Lung microvascular endothelial cell (primary cell): Measurements from ENCODE around the gene TMEM218. TPM values are rescaled to one million over a fixed set of nuclear protein-coding genes. Genes with fewer than 3 reads are reported as not detected.

ENCODE experiments used
- DNase-seq, 2 donors: peaks; one replicate each; pipeline versions ENCODE4 v3.0.0 to v3.0.0-alpha.2; 2010; ENCODE audit warnings: low read depth in 2 of 2
- total RNA-seq: library from RNA; depleted of rRNA; stranded (reverse); fragments of >200 nt; gene quantifications from 2 replicates; pipeline ENCODE4 v1.2.1, GENCODE V29; 2014

The TMEM218 gene
- total RNA-seq, 1 donor from 2014 or later = 17.9 TPM

DNA sequence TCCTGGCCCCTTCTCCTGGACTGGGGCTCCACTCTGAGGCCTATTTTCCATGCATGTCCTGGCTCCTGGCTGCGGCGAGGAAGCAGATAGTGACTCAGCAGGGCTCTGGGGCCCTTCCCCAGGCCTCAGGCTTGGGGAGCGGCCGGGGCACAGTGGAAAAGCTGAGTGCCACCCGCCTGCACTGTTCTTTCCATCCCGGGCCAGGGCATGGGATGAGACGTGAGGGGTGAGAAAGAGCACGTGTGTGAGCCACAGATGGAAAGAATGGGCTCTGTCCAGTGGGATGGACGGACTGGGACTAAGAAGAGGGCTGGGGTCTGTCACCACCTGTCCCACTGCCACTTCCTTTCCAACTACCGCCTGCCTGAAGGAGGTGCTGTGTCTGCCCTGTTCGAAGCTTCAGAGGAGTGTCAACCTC is 35.5 kb downstream of the TMEM218 start:
- peak; percentile 35 to 69 for DNase-seq

DNA sequence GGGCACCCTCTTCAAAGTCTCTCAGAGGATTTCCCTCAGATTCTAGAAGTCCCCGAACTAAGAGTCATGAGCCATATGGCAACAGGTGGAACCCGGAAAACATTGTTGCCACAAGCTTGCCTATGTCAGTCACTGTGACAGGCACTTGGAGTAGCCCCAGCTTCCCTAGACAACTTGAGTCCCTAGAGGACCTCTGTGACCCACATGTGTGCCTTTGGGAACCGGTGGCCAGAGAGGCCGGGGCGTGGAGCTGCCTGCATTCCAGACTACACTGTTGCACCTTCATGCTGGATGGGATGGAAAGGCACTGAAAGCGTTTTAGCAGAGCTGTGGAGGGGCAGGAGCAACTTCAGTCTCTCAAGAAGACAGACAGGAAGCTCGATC is 36.2 kb downstream of the TMEM218 start:
- DNase-seq = no peak

GRCh38 chr11:125074511-125075241 is 36.8 kb downstream of the TMEM218 start:
- DNase-seq = no peak

- DNase-seq = no peak
Observed at GRCh38 chr11:125073616-125074483, 37.6 kb downstream of the TMEM218 start.

GRCh38 chr11:125072961-125073590 is 38.4 kb downstream of the TMEM218 start:
- DNase-seq = no peak

DNA sequence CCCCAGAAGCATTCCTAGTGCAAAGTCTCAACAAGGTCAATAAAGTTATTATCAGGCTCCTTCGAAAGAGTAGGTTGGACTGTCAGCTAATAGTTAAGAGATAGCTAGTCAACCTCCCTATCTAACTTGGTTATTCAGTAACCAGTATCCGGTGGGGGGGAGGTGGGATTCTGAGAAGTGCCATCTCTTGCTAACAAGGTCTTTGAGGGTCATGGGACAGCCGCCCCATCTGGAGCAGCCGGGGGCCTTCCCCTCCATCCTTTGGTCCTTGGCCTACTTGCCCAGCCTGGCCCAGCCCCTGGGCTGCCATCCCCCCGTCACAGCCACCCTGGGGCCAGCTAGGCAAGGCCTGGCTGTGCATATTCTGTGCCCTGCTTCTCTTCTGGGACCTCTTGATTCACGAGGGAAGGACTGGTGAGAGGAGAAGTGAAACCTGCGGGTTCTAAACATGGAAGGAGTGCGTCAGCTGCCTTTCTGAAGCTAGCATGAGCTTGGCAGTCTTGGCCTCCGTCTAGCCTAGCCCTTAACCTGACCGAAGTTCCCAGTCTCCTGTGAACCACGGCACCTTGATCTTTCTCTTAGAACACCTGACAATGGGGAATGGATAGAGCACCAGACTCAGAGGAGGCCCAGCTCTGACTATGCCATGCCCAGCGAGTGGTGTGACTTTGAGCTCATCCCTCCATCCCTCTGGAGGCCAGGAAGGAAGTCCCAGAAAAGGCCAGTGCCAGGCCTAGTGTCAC is 39.0 kb downstream of the TMEM218 start:
- no peak for DNase-seq

GRCh38 chr11:125071846-125072217 is 39.6 kb downstream of the TMEM218 start:
- no peak for DNase-seq

- no peak for DNase-seq
Observed at GRCh38 chr11:125071435-125071834, 40.0 kb downstream of the TMEM218 start.

DNA sequence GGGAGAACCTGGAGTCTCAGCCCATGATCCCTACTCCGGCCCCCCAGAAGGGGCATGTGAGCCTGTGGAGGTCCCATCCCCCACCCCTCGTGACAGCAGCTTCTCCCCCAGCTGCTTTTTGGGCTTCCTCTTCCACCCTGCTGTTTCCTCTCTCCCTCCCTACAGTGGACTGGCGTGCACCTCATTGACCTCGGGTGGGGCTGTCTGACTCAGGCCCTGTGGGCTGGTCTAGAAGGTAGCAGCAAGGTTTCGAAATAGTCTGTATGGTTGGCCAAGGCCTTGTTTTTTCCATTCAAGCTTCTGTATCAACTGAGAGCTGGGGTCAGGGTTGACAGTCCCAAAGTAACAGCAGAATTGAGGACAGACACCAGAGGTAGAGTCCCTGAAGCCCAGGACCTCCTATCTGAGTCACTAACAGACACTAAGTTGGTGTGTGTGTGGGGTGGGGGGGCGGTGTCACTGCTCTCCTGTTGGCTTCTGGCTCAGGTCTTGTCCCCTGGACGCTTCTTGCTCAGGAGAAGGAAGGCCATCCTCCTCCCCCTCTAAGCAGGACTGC is 40.6 kb downstream of the TMEM218 start:
- DNase-seq = peak; percentile 58 to 60

DNA sequence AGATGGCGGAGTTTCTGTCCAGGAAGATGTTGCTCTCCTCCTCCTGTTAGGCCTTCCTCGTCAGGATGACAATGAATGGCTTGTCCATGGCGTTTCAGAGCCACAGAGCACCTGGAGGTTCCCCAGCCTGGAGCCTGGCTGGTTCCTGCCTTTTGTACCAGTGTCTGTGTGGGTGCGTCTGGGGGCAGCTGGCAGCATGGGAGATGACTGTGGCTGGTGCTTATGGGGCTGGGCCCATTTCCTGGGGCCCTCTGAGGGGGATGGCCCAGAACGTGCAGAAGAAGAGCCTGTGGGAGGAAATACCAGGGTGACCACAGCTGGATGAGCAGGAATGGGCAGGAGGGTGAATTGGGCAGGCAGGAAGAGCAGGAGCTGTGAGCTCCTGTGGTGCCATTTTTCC is 41.6 kb downstream of the TMEM218 start:
- DNase-seq = no peak

- DNase-seq = no peak
Observed at GRCh38 chr11:125069008-125069407, 42.4 kb downstream of the TMEM218 start.

DNA sequence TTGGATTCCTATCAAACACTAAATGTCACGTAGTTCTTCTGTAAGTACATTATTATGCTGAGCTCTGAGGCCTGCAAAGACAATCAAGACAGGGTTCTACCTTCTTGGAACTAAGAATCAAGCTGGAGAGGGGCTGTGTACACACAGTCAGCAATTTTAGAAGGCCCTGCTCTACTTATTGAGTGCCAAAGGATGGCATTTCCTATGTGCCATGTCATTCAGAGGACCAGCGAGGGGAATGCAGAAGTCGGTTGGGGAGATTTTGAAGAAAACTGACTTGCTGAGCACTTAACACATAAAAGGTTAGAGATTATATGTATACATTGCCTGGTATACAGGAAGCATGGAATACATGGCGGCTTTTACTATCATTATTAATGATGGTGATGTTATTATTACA is 43.1 kb downstream of the TMEM218 start:
- DNase-seq = no peak

DNA sequence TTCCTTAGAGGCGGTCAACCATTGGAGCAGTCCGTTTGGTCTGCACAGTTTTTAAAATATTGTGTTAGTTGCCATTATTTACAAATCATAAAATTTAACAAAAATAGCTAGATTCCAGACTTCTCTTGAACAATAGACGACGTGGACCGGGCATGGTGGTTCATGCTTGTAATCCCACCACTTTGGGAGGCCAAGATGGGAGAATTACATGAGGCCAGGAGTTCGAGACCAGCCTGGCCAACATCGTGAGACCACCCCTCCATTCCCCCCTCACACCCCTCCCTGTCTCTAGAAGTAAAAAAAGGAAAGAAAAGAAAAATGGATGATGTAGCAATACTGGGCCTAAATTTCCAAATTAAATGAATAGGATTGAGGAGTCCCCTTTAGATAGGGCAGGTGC is 47.4 kb downstream of the TMEM218 start:
- DNase-seq = no peak

DNA sequence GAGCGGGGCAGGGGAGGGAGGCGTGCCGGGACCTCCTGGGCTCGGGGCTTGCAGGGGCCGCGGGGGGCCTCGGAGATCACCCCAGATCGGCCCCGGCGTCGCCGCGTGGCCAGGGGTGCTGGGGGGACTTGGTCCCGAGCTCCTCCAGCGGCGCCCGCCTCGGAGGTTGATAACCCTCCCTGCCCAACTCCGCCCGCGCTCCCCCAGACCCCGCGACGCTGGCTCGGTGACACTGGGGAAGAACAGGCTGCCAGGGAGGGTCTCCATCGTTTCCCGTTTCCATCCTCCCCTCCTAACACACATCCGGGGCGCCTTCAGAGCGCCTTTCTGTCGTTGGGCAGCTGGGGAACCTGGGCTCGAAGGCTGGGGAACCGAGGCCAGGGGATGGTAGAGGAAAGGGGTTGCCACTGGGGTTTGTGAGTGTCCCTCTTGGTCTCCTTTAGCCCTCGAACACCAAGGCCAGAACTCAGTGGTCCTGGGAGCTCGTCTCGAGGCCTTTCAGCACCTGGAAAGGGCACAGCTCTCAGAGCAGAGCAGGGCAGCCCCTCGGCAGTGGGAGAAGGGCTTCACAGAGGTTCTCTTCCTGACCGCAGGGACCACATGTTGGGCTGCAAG is 47.9 kb downstream of the TMEM218 start:
- DNase-seq = no peak

DNA sequence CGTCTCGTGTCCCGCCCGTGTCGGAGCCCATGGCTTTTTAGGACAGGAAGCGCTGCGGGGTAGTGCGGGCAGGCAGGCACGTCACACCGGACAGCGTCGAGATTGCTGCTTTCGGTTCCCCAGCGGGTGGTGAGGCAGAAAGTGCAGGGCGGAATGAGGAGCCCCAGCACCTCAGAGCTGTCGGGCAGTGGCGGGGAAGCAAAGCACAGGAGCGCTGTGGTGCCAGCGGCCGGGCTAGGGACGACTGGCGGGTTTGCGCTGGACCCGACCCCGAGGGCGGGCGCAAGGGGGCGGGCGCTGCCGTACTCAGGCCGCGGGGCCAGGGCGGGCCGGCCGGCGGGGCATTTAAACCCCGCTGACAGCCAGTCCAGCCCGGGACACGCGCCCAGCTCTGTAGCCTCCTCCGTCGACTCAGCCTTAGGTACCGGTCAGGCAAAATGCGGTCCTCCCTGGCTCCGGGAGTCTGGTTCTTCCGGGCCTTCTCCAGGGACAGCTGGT is 48.4 kb downstream of the TMEM218 start, which contains the start of gene SLC37A2:
Gene SLC37A2 (plus strand): TSS at position 375 of the 498 bp plus-strand sequence. CDS start 63 bp downstream, at position 438.
- DNase-seq = peak; percentile 65 to 70

DNA sequence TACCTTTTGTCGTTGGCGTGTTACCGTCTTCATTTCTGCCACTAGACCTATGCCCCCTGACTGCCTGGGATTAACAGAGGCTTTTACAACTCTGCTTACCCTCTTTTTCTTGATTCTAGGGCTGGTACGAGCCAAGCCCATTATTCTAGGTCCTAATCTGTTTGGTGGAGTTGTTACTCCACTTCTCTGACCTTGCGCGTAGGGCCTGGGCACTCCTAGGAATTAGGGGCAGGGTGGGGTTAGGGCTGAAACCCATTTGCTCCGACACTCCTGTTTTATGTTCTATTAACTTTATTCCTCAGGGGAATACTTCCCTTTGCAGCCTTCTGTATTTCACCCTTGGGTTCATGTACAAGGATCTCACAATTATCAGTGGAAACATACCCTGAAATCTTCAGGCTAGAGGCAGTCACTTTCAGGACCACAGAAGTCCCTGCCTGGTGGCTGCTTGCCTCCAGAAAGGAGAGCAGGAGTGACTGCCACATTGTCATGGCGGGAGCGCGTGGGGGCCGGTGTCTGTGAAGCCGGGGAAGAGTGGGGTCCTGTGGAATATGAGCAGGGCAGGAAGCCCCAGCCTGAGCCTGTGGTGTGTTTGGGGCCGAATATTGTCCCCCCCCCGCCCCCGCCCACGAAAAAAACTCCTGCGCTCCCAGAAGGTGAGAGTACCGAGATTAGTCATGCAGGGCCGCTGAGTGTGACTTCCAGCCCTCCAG is 49.1 kb downstream of the TMEM218 start:
- DNase-seq = no peak

DNA sequence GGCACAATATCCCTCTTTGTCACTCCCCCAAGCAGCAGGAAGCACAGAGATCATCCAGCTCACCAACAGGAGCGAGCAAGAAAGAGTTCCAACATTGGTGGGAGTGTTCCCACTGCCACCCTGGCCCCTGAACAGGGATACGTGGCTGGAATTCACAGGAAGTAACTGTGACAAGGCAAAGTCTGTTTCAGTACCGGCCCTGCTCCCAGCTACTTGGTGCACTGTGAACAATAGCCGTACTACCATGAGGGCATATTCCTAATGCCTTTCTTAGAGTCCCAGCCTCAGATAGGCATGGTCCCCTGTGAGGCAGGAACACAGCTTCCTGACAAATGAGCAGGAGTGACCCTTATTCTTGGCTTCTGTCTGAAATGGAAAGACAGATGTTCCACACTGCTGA is 50.1 kb downstream of the TMEM218 start:
- no peak for DNase-seq

DNA sequence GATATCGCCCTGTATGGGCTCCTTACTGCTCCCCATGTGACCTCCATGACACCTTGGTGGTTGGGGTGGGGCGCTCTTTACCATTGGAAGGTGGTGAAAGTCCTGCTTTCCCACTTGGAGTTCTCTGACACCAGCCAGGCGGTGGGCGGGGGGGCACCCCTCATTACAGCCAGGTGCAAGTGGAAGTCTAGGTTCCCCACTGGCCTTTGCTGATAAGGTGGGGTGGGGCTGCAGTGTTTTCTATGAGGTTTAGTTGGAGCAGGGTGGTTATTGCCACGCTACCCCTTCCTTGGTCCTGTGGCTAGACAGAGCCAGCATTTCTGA is 53.8 kb downstream of the TMEM218 start:
- no peak for DNase-seq

- DNase-seq = no peak
Observed at GRCh38 chr11:125056931-125057692, 54.3 kb downstream of the TMEM218 start.
